Liver (tissue), 3 donors: ENCODE results near the gene MAP4K1.

Experiments
- EGR1 ChIP-seq, 2 donors: IDR thresholded peaks; 2 replicates each; pipeline ENCODE4 v1.6.1; 2016 to 2018; ENCODE audit warnings: antibody characterized with exemption in 2 of 2, low read depth in 2 of 2
- HNF4G ChIP-seq: IDR thresholded peaks from 2 replicates; pipeline ENCODE4 v1.6.1; 2016; ENCODE audit warnings: antibody characterized with exemption
- TAF1 ChIP-seq: conservative IDR thresholded peaks from 2 replicates; pipeline ENCODE4 v1.6.1; 2016; ENCODE audit warnings: antibody characterized with exemption, mild to moderate bottlenecking
- YY1 ChIP-seq: IDR thresholded peaks from 2 replicates; pipeline ENCODE4 v1.6.1; 2016; ENCODE audit warnings: antibody characterized with exemption, mild to moderate bottlenecking
- TF ChIP-seq, protein P1 (sequence below): fragments of 150-350 bp; IDR thresholded peaks from 2 replicates; pipeline ENCODE4 v1.5.1; 2017; ENCODE audit warnings: improper control_type of control experiment, low read depth, low read length; ENCODE audit not compliant: missing input control
- donor health status: healthy.
- donor health status: healthy.

GRCh38 chr19:38666663-38667511, 49.1 kb upstream of the MAP4K1 start:
- TF ChIP-seq YY1 = no peak
- TF ChIP-seq, protein P1, sequence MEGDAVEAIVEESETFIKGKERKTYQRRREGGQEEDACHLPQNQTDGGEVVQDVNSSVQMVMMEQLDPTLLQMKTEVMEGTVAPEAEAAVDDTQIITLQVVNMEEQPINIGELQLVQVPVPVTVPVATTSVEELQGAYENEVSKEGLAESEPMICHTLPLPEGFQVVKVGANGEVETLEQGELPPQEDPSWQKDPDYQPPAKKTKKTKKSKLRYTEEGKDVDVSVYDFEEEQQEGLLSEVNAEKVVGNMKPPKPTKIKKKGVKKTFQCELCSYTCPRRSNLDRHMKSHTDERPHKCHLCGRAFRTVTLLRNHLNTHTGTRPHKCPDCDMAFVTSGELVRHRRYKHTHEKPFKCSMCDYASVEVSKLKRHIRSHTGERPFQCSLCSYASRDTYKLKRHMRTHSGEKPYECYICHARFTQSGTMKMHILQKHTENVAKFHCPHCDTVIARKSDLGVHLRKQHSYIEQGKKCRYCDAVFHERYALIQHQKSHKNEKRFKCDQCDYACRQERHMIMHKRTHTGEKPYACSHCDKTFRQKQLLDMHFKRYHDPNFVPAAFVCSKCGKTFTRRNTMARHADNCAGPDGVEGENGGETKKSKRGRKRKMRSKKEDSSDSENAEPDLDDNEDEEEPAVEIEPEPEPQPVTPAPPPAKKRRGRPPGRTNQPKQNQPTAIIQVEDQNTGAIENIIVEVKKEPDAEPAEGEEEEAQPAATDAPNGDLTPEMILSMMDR = no peak
- TF ChIP-seq TAF1 = no peak
- no peak for TF ChIP-seq HNF4G
- TF ChIP-seq EGR1 (IDR thresholded peaks at IDR 0.05; ENCODE audit: low read depth in 2 of 2) = no peak
